Stomach (tissue), 9 donors: ENCODE data around the gene RPP25. TPM values are rescaled to one million over a fixed set of nuclear protein-coding genes. Genes with fewer than 3 reads are reported as not detected.

ENCODE experiments used
- DNase-seq, 2 donors: peaks; one replicate each; pipeline versions ENCODE4 v3.0.0 to v3.0.0-alpha.2; 2013 to 2019
- H3K27ac ChIP-seq, 5 donors: fragments of 200-600 bp in 4 of 5; sonication (generic) in 4 of 5; one replicate each; pipeline ENCODE4 v1.5.1; 2013 to 2019; ENCODE audit warnings: mild to moderate bottlenecking in 1 of 5, moderate library complexity in 1 of 5
- H3K27me3 ChIP-seq, 3 donors: fragments of 200-600 bp; sonication (generic); one replicate each; pipeline ENCODE4 v1.5.1; 2017 to 2019; ENCODE audit warnings: mixed run types in 1 of 3
- H3K36me3 ChIP-seq, 4 donors: fragments of 200-600 bp; sonication (generic); 1 replicate in 3 of 4; 2 replicates in 1 of 4; pipeline ENCODE4 v1.5.1; 2016 to 2019
- H3K4me1 ChIP-seq, 4 donors: fragments of 200-600 bp; sonication (generic); one replicate each; pipeline ENCODE4 v1.5.1; 2016 to 2019
- H3K4me3 ChIP-seq, 4 donors: fragments of 200-600 bp; sonication (generic) in 3 of 4; one replicate each; pipeline ENCODE4 v1.5.1; 2016 to 2019; ENCODE audit warnings: mild to moderate bottlenecking in 1 of 4
- H3K9me3 ChIP-seq, 4 donors: fragments of 200-600 bp; sonication (generic); one replicate each; pipeline ENCODE4 v1.5.1; 2016 to 2019
- CTCF ChIP-seq, 7 experiments: fragments of 450-650 bp in 4 of 7; fragments of 200-600 bp in 3 of 7; sonication (generic) in 3 of 7; IDR thresholded peaks; one replicate each; pipeline ENCODE4 v1.5.1; 2016 to 2019; ENCODE audit warnings: antibody characterized with exemption in 7 of 7, control low read depth in 2 of 7, mild to moderate bottlenecking in 1 of 7
- EP300 ChIP-seq: sonication (generic); formaldehyde crosslinking; IDR thresholded peaks from one replicate; pipeline ENCODE4 v1.6.1; 2017; ENCODE audit warnings: antibody characterized with exemption
- POLR2A ChIP-seq, 4 donors: fragments of 450-650 bp; IDR thresholded peaks; one replicate each; pipeline ENCODE4 v1.6.1; 2016; ENCODE audit warnings: antibody characterized with exemption in 4 of 4, control low read depth in 2 of 4, mild to moderate bottlenecking in 1 of 4, moderate library complexity in 1 of 4
- POLR2AphosphoS5 ChIP-seq, 3 donors: sonication (generic); formaldehyde crosslinking; IDR thresholded peaks; one replicate each; pipeline ENCODE4 v1.6.1; 2016; ENCODE audit warnings: antibody characterized with exemption in 3 of 3
- WGBS, 5 donors: extraction: QIAGEN DNeasy Blood & Tissue Kit in 3 of 5; methylation state at CpG; one replicate each; pipeline versions ENCODE4 v1.1.5 to v1.1.7; 2013 to 2018; 5-methylcytosine and 5-hydroxymethylcytosine counted together
- intact Hi-C: fragments of 100-400 bp; cut with DNase I; formaldehyde crosslinking; loops from one replicate; pipeline ENCODE4 v1.15.1; 2023; ENCODE audit warnings: low total_unique reads
- polyA plus RNA-seq, 3 donors: library from polyadenylated mRNA; stranded (reverse); fragments of 200-250 nt; gene quantifications; one replicate each; pipeline ENCODE4 v1.2.3, GENCODE V29; 2013
- total RNA-seq, 5 donors: library from RNA; depleted of rRNA; stranded (reverse); fragments of >200 nt; gene quantifications; one replicate each; pipeline versions ENCODE4 v1.1.0 to v1.2.3, GENCODE V29; 2014 to 2016
- donor health status: healthy with polysubstance abuse.
- donor health status: Bipolar disorder and iron deficiency.
- donor health status: healthy.

Gene RPP25
- total and polyA plus RNA-seq, 8 donors = 2.8 to 59.4 (median 9.0) TPM

GRCh38 chr15:74960995-74961588, 4.5 kb upstream of the RPP25 start:
- TF ChIP-seq POLR2A (IDR thresholded peaks at IDR 0.05) (no peak), CTCF (IDR thresholded peaks at IDR 0.05) (no peak), EP300 (no peak), POLR2AphosphoS5 (IDR thresholded peaks at IDR 0.05) (no peak)
- peaks cover 0 to 36% (median 0%) of the 10 kb centered on the region in 3 donors for H3K27me3 ChIP-seq
- intact Hi-C loops = no loop called here
- DNase-seq = no peak
- no peak overlapping the region for H3K4me3 ChIP-seq
- H3K9me3 ChIP-seq = no peaks in the 10 kb centered on the region
- H3K4me1 ChIP-seq = peaks cover 29 to 43% (median 39%) of the 10 kb centered on the region in 4 donors
- no peaks in the 10 kb centered on the region for H3K36me3 ChIP-seq
- WGBS, 5 donors = 22 to 58% (median 28%) methylated on average over 3 of the region's 3 CpGs
- no peak overlapping the region for H3K27ac ChIP-seq

DNA sequence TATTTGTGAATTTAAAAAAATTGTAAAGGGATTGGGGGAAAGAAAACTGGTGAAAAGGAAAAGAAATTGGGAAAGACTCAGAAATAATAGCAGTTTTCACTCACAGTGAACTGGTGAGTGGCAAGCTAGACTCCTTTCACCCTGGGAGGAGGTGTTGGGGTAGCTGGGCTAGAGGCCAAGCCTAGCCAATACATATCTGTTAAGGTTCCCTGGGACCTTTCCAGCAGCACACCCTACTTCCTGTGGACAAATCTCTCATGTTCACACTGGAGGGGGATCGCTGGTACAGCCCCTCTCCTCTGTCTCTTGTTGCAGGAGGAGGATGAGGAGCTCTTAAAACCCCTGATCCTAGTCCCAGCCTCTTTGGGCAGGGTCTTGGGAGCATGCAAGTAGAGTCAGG, 3.7 kb upstream of the RPP25 start:
- no peaks in the 10 kb centered on the region for H3K36me3 ChIP-seq
- intact Hi-C loops = no loop called here
- DNase-seq = peak in 1 of 2 donors; percentile 10
- H3K27ac ChIP-seq = no peak overlapping the region
- H3K4me1 ChIP-seq = peaks cover 37 to 52% (median 47%) of the 10 kb centered on the region in 4 donors
- no peak overlapping the region for H3K4me3 ChIP-seq
- H3K27me3 ChIP-seq = peaks cover 0 to 40% (median 0%) of the 10 kb centered on the region in 3 donors
- no peaks in the 10 kb centered on the region for H3K9me3 ChIP-seq
- TF ChIP-seq POLR2AphosphoS5 (IDR thresholded peaks at IDR 0.05) (no peak), EP300 (no peak), POLR2A (IDR thresholded peaks at IDR 0.05) (no peak), CTCF (IDR thresholded peaks at IDR 0.05) (no peak)
- WGBS, 5 donors = 11 to 62% (median 33%) methylated on average over 1 of the region's 1 CpG

- Histone ChIP-seq H3K36me3 (no peaks in the 10 kb centered on the region), H3K4me1 (peaks cover 44 to 59% (median 54%) of the 10 kb centered on the region in 4 donors), H3K4me3 (peak overlapping the region; percentile 54 to 79 (median 61)), H3K27me3 (peaks cover 0 to 47% (median 0%) of the 10 kb centered on the region in 3 donors), H3K9me3 (no peaks in the 10 kb centered on the region), H3K27ac (no peak overlapping the region)
- TF ChIP-seq POLR2A (IDR thresholded peaks at IDR 0.05) = no peak
- no peak for TF ChIP-seq POLR2AphosphoS5 (IDR thresholded peaks at IDR 0.05)
- no peak for TF ChIP-seq CTCF (IDR thresholded peaks at IDR 0.05)
- no peak for TF ChIP-seq EP300
- 22 to 38% (median 30%) methylated on average over 8 of the region's 8 CpGs for WGBS, 5 donors
- DNase-seq = no peak
- intact Hi-C loops = no loop called here
These were observed 3.0 kb upstream of the RPP25 start for GRCh38 chr15:74959586-74959939.

DNA sequence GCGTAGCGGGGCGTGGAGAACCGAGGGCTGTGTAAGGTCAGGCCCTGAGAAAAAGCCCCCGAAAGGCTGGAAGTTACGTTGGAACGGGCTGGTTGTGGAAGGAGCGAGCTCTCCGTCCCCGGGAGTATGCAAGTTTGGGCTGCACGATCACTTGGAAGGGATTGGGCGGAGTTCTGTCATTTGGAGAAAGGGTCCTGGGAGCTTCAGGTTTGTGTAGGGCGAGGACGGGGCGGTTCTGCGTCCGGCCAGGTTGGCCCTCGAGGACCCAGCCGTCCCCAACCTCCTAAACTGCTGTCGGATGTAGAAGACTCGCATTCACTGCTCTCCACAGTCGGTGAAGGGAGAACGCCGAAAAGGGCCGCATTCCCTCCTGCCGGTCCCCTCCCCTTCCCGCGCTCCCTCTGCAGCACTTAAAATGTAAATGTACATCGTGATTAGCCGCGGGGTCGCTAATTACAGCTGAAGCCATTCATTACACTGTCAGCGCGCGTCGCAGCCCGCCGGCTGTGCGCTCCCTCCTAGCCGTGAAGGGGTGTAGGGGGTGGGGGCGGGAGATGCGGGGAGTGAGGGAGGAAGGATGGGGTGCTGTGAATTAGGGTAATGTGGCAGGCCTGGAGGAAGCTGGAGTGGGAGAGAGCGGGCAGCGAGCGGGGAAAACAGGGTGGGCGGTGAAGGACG, 2.5 kb upstream of the RPP25 start:
- 4 to 8% (median 6%) methylated on average over 43 to 47 of the region's 47 CpGs for whole genome bisulfite sequencing, 5 donors
- peak overlapping the region; percentile 54 to 79 (median 61) for H3K4me3 ChIP-seq
- no peaks in the 10 kb centered on the region for H3K9me3 ChIP-seq
- H3K36me3 ChIP-seq = no peaks in the 10 kb centered on the region
- intact Hi-C loops = no loop called here
- peaks cover 0 to 49% (median 0%) of the 10 kb centered on the region in 3 donors for H3K27me3 ChIP-seq
- TF ChIP-seq CTCF (IDR thresholded peaks at IDR 0.05) (no peak), POLR2AphosphoS5 (IDR thresholded peaks at IDR 0.05) (no peak), EP300 (no peak), POLR2A (IDR thresholded peaks at IDR 0.05) (no peak)
- peak overlapping the region in 4 of 5 donors; percentile 64 to 95 (median 86) for H3K27ac ChIP-seq
- peak in 1 of 2 donors; percentile 46 for DNase-seq
- peaks cover 46 to 64% (median 59%) of the 10 kb centered on the region in 4 donors for H3K4me1 ChIP-seq
